ENCODE results near the gene PLA2G4D.

GRCh38 chr15:42085721-42086120 lies 8.6 kb downstream of the PLA2G4D start:
- TF ChIP-seq, protein P1, sequence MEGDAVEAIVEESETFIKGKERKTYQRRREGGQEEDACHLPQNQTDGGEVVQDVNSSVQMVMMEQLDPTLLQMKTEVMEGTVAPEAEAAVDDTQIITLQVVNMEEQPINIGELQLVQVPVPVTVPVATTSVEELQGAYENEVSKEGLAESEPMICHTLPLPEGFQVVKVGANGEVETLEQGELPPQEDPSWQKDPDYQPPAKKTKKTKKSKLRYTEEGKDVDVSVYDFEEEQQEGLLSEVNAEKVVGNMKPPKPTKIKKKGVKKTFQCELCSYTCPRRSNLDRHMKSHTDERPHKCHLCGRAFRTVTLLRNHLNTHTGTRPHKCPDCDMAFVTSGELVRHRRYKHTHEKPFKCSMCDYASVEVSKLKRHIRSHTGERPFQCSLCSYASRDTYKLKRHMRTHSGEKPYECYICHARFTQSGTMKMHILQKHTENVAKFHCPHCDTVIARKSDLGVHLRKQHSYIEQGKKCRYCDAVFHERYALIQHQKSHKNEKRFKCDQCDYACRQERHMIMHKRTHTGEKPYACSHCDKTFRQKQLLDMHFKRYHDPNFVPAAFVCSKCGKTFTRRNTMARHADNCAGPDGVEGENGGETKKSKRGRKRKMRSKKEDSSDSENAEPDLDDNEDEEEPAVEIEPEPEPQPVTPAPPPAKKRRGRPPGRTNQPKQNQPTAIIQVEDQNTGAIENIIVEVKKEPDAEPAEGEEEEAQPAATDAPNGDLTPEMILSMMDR (IDR thresholded peaks at IDR 0.05; ENCODE audit: low read depth, low read length) = no peak
- no peak for TF ChIP-seq POLR2A (IDR thresholded peaks at IDR 0.05; ENCODE audit: extremely low read depth, insufficient read length)
